Limb (tissue), 2 donors: ENCODE data around the gene NDC80.

Experiments
- DNase-seq, 2 donors: peaks; one replicate each; pipeline ENCODE4 v3.0.0-alpha.2; 2016; ENCODE audit errors: extremely low spot score in 2 of 2

The NDC80 gene

DNA sequence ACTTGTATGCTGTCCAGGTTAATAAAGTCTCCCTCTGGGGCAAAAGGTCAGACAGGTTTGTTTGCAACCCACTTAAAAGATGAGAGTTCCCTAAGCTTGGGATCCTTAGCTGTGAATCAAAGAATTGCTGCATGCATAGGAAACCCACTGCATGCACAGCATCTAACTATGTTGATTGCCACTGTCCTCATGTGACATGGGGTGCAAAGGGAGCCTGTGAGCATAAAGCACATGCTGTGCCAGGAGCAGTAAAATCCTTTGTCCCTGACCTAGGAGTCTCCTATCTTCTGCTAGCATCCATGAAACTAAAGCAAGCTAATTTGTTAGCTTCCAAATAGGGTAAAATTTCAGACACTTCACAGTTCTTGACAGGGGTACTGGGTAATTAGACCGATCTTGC is 13.8 kb upstream of the NDC80 start:
- DNase-seq: no peak

DNA sequence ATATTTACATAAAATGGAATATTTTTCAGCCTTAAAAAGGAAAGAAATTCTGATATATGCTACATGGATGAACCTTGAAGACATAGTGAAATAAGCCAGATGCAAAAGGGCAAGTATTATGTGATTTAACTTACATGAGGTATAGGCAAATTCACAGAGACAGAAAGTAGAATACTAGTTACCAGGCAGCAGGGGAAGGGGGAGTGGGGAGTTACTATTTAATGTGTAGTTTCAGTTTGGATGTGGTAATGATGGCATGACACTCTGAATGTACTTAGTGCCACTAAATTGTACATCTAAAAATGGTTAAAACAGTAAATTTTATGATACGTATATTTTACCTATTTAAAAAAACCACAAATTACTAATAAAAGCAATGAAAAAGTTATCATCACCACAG is 12.1 kb upstream of the NDC80 start:
- no peak for DNase-seq

DNA sequence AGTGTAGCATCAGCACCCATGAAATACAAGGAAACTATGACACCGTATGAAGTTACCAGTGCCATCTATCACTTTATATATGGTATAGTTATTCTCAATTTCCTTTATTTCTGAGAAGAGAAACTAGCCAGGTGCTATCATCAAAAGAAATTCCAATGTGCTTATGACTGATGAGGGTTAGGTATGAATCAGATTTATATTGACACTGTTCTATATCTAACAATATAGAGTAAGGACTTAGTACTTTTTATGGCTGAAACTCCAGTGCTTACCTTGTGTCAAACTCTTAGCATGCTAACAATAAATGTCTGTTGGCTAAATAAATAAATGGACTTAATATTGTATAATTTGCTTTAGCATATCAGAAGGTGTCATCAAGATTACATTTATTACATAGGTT is 7.0 kb upstream of the NDC80 start:
- no peak for DNase-seq

DNA sequence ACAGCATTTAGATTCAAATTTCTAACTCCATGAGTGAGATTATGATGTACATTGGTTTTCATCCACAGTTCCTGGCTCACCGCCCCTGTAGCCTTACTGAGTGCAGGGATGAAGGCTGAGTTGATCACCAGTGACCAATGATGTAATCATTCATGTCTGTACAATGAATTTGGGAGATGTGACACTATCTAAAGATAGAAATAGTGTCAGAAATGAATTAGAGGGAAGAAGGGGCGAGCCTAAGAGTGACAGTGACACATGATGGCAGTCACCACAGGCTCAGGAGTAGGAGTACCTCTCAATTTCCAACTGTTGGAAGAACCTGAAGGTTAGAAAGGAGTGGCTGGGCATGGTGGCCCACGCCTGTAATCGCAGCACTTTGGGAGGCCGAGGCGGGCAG is 3.2 kb upstream of the NDC80 start:
- DNase-seq: no peak

DNA sequence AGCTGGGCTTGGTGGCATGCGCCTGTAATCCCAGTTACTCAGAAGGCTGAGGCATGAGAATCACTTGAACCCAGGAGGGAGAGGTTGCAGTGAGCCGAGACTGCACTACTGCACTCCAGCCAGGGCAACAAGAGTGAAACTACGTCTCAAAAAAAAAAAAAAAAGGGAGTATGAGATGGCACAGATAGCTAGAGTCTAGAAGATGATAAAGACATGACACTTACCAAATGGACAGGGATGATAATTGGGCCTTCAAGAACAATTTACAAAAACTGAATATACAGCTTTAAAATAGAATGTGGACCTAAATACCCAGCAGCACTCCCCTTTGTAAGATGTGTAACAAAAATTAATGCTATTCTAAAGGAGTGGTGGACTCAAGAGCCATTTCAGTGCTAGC is 2.8 kb upstream of the NDC80 start:
- no peak for DNase-seq

DNA sequence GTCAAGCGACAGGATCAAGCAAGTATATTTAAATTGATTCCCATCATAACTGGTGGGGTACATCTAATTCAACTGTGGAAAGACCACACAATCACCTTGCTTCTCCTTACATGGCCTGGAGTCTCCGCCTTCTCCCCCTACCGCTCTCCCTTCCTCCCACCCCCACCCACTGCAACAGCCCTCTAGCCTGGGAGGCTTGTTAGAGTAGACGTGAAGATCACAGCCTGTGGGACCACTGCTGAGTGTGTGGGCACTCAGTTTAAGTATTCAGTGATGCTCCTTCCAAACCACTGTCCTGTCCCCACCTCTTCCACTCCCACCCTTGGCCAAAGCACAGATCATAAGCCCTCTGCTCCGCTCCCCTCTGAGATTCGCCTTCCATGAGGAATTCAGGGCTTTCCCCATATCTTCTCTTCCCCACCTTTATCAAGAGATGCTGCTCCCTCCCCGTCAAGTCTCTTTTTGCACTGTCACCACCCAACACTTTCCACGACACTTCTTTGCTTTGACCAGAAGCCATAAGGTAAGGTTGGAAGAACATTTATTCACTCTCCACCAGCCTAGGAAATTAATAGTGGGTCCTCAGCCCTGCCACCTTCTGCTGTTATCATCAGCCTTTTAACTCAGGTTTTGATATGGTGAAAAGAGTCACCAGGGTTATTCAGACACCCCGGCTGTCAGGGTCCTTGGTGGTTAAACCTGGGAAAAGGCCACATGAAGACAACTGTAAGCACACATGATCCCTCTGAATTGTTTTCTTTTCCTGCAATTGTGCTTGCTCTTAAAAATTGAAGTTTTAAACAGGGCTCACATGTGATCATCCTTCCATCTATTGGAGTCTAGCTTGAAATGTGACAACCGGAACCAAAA is 1.8 kb upstream of the NDC80 start:
- DNase-seq: no peak

DNA sequence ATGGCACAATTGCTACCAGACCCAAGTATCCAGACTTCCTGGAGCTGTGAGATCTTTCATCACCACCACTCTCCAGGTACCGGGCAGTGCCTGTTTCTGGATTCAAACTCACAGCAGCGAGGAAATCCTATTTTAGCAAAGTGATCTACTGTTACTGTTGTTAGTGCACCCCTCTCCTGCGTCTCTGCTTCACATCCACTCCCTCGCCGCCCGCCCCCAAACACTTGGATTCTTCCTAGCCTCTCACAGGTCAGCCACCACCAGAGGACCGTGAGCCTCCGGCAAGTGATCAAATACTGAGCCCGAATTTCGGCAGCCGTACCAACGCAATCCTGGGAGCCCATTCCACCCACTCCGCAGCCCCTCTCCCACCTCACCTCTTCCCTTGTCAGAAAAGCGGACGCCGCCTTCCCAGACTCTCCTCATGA is 571 bp upstream of the NDC80 start:
- peak in 1 of 2 donors; percentile 55 for DNase-seq

DNA sequence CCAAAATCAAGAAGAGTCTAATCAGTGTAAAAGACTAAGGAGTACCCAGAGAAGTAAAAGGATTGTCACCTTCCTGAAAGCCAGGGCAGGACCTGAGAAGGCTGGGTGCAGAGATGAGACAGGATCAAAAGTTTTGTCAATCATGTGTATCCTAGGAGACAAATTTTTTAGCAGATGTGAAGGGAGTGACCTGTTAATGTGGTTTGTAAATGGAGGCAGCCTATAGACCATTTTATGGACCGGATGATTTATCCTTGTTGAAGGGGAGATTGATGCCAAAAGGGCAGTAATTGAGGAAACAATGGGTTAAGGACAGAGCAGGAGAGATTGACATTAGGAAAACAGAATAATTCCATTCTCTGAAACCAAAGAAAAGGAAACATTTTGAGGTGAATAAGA is 813 bp downstream of the NDC80 start:
- DNase-seq: no peak

DNA sequence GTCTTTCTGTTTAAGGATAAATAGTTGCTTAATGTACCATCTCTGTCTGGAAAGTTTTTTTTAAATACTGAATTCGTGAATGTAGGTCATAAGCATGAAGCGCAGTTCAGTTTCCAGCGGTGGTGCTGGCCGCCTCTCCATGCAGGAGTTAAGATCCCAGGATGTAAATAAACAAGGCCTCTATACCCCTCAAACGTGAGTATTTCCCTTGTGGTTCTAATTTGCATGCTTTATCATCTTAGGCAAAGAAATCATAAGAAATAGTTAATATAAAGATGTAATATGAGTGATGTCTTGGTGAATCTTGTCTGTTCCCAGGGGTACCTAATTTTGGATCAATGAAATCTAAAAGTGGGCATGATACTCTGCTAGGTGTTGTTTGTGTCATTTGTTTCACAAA is 1.5 kb downstream of the NDC80 start:
- no peak for DNase-seq

DNA sequence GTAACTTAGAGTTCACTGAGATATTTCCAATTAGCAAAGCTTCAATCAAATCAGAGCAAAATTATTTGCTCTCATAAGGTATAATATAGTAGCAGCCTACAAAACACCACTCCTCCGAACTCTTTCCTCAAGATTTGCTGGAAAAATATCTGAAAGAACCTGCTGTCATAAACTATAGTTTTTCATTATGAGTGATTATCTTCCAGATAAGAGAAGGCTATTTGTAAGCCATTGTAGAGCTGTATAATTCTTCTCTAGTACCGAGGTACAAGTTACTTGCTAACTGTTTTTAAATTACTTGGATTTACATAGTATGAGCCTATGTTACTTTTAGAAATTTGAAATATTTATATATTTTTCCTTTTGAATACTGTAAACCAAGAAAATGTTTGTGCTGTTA is 2.1 kb downstream of the NDC80 start:
- DNase-seq: no peak

DNA sequence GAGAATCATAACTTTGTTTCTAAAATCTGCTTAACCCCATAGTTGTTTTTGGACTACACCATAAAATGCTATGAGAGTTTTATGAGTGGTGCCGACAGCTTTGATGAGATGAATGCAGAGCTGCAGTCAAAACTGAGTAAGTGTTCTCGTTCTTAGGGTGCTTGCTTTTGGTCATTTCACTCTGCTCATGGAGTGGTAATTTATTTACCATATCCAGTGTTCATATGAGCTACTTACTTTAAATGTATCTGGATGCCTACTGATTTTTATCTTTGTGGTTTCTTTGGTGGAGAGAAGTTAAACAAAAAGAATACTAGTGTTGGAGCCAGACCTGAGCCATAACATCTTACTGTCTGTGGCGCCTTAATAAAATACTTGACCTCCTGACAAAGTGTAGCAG is 16.4 kb downstream of the NDC80 start:
- DNase-seq: no peak

DNA sequence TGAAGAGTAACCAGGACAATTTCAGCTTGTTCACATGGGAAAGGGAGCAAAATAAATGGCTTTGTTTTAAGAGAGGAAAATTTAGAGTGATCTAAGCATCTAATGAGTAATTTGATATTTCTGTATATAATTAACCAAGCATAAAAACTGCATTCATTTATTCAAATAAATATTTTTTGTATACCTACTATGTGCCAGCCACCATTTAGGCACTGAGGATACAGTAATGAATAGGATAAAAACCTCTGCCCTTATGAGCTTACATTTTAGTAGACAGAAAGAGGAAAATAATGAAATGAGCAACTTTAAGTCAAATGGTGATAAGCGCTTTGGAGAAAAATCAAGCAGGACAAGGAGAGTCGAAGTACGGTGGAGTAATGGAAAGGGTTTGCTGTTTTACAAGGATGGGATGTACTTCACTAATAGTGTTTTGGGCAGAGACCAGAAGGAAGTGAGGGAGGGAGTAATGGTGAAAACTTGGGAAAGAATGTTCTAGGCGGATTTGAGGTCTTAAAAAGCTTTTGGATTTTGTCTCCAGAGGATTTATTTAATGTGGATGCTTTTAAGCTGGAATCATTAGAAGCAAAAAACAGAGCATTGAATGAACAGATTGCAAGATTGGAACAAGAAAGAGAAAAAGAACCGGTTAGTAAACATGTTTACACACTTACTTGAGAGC is 17.4 kb downstream of the NDC80 start:
- no peak for DNase-seq

DNA sequence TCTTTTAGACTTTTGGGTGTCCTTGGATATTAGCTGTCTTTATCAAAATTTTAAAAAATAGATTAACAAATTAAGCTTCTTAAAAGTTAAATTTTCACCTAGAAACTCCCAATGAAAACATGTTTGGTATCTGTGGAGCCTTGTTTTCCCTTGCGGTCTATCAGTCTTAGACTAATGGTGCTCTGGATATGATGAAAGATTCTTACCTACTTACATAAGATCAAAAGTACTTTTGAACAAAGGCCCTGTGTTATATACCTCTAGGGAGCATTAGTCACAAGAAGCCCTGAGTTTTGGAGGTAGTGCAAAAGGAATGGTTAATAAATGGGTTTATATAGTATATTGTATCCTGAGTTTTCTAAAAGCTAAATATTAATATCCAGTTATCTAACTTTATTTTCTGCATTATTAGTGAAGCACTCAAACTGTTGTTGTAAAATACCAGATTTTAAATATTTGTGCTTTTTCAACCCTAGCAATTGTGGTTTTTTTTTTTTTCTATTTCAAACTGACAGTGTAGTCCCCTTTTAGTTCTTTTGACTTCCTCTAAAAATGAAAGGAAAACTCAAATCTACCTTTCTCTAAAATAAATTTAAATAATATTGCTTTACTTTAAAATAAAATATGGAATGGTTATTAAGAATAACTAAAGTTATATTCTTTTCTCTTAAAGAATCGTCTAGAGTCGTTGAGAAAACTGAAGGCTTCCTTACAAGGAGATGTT is 18.1 kb downstream of the NDC80 start:
- no peak for DNase-seq

DNA sequence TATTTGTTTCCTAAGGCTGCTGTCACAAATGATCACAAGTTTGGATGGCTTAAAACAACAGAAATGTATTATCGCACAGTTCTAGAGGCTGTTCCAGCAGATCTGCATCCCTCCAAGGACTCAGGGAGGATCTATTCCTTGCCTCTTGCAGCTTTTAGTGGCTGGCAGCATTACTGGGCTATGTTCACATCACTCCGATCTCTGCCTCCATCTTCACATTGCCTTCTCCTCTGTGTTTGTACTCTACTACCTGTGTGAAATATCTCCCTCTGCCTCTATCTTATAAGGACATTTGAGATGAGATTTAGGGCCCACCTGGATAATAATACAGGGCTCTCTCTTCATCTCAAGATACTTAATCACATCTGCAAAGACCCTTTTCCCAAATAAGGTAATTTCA is 18.9 kb downstream of the NDC80 start:
- DNase-seq: no peak

DNA sequence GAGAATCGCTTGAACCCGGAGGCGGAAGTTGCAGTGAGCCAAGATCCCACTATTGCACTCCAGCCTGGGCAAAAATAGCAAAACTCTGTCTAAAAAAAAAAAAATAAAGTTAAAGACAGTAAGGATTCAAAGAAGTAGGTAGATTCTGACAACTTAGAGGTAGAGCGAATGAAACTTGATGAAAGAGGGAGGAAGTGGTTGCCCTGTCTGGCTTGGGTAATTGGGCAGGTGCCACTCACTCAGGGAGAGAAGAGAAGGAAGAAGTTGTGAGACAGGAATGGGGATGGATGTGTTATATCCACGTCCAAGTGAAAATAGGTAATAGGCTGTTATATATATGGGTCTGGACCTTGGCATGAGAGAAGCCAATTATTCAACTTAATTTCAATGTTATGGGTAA is 26.3 kb downstream of the NDC80 start:
- DNase-seq: no peak

DNA sequence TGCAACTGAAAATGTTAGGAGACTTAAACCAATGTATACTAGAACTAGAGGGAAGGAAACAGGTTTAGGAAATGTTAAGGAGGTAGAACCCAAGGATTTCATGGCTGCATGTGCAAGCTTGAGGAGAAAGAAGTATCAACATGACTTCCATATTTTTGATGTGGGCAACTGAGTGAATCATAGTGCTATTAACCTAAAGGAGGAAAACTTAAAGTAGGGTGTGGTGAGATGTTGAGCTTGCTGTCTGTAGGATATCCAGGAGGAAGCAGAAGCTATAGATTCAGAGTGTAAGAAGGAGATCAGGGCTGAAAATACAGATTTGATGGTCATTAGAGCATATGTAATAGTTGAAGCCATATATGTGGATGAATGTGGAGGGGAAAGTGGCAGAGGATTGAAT is 31.5 kb downstream of the NDC80 start:
- no peak for DNase-seq

DNA sequence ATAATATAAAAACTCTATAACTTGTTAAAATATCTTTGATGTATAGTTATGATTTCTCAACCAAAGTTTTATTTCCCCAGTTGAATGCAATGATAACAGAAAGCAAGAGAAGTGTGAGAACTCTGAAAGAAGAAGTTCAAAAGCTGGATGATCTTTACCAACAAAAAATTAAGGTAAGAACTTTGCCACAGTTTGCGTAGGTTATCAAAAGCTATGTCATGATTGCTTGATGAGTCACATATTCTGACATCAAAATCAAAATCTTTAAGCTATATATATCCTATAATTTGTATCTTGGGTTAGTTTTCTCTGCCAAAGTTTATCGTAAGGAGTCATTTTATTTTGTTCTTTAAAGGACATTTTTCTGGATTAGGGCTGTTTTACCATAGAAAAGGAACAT is 35.0 kb downstream of the NDC80 start:
- DNase-seq: no peak

DNA sequence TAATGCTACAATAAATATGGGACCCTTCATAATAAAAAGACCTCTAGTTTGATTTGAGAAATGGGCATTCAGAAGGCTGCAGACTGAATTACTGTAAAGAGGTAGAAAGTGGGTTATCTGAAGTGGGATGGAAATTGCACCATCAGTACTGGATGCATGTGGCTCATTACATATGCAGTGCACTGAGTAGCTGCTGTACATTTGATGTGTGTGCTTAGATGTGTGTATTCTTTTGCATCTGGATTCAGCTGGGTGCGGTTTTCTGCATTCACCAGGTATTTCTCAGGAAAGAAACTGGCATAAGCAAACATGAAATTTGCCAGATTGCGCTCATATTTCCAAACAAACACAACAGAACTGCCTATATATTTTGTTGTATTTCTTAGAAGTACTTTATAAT is 38.2 kb downstream of the NDC80 start:
- DNase-seq: no peak

DNA sequence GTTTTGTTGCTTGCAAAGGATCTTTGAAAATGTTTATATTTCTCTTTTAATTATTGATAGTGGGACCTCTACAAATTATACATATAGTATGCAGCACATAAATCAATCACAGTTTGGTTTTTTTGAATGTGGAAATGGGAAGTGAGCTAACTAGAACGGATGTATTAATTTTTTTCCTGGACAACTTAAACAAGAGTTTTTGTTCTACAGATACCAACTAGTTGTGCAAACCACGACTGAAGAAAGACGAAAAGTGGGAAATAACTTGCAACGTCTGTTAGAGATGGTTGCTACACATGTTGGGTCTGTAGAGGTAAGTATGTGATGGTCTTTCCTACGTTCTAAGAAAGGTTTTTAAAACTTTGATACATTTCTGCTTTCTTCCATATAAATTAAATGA is 39.2 kb downstream of the NDC80 start:
- DNase-seq: no peak

DNA sequence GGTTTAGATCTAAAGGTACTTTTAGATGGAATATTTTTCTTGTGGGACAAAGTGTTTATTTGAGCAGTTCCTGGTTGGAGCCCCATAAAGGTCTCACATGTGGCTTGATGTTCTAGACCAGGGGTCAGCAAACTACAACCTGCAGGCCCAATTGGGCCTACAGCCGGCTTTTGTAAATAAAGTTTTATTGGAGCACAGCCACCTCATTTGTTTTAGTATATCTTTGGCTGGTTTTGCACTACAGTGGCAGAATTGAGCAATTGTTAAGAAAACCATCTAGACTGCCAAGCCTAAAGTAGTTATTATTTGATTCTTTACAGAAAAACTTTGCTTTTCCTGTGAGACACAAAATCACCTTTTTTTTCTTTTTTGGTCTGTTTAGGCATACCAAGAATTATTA is 41.6 kb downstream of the NDC80 start:
- DNase-seq: no peak

DNA sequence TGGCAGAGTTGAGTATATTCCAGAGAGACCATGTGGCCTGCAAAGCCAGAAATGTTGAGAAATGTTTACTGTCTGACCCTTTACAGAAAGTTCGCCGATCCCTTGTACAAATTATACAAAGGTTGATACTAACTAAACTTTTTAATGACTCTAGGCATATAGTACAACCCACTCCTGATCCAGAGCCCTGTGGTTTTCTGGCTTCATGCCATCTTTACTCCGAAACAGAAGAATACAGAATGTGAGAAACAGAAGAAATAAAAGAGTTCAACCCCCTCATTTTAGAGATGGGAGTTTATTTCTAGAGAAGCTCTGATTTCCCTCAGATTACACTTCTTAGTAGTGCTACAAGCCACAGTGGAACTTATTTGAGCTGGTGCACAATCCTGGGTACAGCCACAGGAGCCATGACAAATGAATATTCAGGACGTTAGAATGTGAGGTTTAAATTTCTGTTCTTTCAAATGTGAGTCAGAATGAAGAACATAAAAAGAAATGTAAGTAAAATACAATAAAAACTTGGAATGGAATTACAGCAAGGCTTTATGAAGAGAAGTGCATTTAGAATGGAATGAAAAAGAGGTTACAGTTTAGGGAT is 46.1 kb downstream of the NDC80 start:
- DNase-seq: no peak

DNA sequence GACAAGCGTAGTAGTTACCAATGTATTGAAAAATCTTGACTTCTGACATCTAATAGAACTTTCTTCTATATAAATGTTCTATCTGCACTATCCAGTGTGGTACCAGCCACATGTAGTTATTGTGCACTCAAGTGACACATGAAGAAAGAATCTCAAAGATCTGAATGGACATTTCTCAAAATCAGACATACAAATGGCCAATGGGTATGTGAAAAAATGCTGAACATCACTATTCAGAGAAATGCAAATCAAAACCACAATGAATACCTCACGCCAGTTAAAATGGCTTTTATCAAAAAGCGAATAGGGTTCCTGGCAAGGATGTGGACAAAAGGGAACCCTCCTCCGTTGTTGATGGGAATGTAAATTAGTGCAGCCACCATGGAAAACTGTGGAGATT is 46.7 kb downstream of the NDC80 start:
- no peak for DNase-seq
